ENCODE results near the gene TSC2. TPM values are rescaled to one million over a fixed set of nuclear protein-coding genes. Genes with fewer than 3 reads are reported as not detected.
"Not testable (repeated sequence)": the region's sequence is repeated elsewhere in the genome, so short reads cannot be mapped to it uniquely, and the experiment has no call there.

TSC2 gene
- total and polyA plus RNA-seq, 2 donors: 50.2 to 55.9 TPM

GRCh38 chr16:2126161-2126743 is 78.5 kb downstream of the TSC2 start:
- WGBS: 29% methylated on average over 21 of the region's 21 CpGs
- H3K4me3 ChIP-seq (ENCODE audit: low read depth, low read length); DNase-seq (ENCODE audit: extremely low spot score); H3K36me3 ChIP-seq (ENCODE audit: insufficient read depth); H3K4me1 ChIP-seq (ENCODE audit: insufficient read depth): not testable (repeated sequence)
- peak overlapping the region; percentile 68 for H3K27ac ChIP-seq (ENCODE audit: low read depth)

GRCh38 chr16:2126928-2127556 is 79.3 kb downstream of the TSC2 start:
- H3K27ac ChIP-seq (ENCODE audit: low read depth); H3K36me3 ChIP-seq (ENCODE audit: insufficient read depth); DNase-seq (ENCODE audit: extremely low spot score); H3K4me1 ChIP-seq (ENCODE audit: insufficient read depth); H3K4me3 ChIP-seq (ENCODE audit: low read depth, low read length): not testable (repeated sequence)
- 72% methylated on average over 31 of the region's 31 CpGs for WGBS

GRCh38 chr16:2127630-2128280 is 80.0 kb downstream of the TSC2 start:
- WGBS: 22% methylated on average over 3 of the region's 3 CpGs
- H3K27ac ChIP-seq (ENCODE audit: low read depth); H3K4me3 ChIP-seq (ENCODE audit: low read depth, low read length); H3K4me1 ChIP-seq (ENCODE audit: insufficient read depth); H3K36me3 ChIP-seq (ENCODE audit: insufficient read depth); DNase-seq (ENCODE audit: extremely low spot score): not testable (repeated sequence)

GRCh38 chr16:2129251-2129650 is 81.5 kb downstream of the TSC2 start:
- WGBS: 24% methylated on average over 9 of the region's 11 CpGs
- H3K4me3 ChIP-seq (ENCODE audit: low read depth, low read length); H3K36me3 ChIP-seq (ENCODE audit: insufficient read depth); DNase-seq (ENCODE audit: extremely low spot score); H3K4me1 ChIP-seq (ENCODE audit: insufficient read depth); H3K27ac ChIP-seq (ENCODE audit: low read depth): not testable (repeated sequence)

DNA sequence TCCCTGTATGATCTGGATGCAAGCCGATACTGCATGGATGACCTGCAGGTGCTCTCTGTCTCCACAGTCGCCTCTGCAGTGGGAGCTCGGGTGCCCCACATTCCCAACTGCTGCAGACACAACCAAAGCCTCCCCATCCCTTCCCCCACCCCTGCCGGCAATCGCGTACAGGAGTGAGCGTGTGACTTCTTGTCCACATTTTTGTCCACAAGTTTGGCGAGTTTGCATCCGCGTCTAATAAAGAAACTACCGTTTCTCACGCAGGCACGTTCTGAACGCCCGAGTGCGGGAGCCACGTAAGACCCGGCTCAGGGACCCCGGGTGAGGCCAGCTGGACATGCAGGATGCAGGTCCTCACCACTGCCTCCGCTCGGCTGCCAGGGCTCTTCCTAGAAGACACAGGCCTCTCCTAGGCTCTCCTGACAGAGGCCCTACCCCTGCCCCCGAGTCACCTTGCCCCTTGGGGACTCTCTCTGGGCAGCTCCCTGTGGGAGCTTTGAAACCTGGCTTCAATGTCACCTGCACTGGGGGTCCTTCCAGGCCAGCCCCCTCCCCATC is 82.2 kb downstream of the TSC2 start:
- not testable (repeated sequence) for DNase-seq (ENCODE audit: extremely low spot score); H3K36me3 ChIP-seq (ENCODE audit: insufficient read depth); H3K4me1 ChIP-seq (ENCODE audit: insufficient read depth); H3K27ac ChIP-seq (ENCODE audit: low read depth); H3K4me3 ChIP-seq (ENCODE audit: low read depth, low read length)
- 42% methylated on average over 22 of the region's 22 CpGs for WGBS

- 35% methylated on average over 7 of the region's 12 CpGs for WGBS
- DNase-seq (ENCODE audit: extremely low spot score); H3K4me1 ChIP-seq (ENCODE audit: insufficient read depth); H3K36me3 ChIP-seq (ENCODE audit: insufficient read depth); H3K4me3 ChIP-seq (ENCODE audit: low read depth, low read length): not testable (repeated sequence)
- H3K27ac ChIP-seq (ENCODE audit: low read depth): peak overlapping the region; percentile 3
Measured at GRCh38 chr16:2133797-2134196, 86.0 kb downstream of the TSC2 start.

GRCh38 chr16:2135071-2135470 is 87.3 kb downstream of the TSC2 start:
- H3K36me3 ChIP-seq (ENCODE audit: insufficient read depth); H3K4me1 ChIP-seq (ENCODE audit: insufficient read depth); H3K27ac ChIP-seq (ENCODE audit: low read depth); DNase-seq (ENCODE audit: extremely low spot score): not testable (repeated sequence)
- under 1% methylated on average over 34 of the region's 42 CpGs for WGBS
- peak overlapping the region; percentile 51 for H3K4me3 ChIP-seq (ENCODE audit: low read depth, low read length)

DNA sequence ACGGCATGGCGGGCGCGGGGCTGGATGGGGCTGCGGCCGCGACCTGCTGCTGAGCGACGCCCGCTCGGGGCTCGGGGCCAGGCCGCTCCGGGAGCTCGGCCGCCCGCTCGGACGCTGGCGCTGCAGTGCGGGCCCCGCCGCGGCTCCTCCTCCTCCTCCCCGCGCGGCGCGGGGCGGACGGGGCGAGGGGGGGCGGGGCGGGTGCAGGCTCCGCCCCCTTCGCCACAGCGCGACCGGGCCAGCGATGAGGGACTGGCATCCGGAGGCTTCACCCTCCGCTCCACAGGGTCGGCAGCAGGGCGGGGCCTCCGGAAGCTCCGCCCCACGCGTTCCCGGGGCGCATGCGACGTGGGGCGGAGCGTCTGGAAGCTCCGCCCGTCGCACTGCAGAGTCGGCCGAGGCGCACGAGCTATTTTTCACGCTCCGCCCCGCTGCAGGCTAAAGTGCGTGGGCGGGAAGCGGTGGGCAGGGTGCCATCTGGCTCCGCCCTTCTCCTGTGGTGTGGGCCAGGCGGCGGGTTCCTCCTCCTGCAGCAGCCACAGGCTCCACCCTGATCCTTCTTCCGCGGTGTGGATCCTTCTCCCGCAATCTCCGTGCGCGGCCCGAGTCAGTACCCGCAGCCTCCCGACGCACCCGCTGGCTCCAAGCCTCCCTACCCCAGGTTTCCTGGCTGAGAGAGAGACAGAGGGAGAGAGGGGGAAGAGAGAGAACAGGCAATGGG is 88.1 kb downstream of the TSC2 start, which contains the start of gene PKD1:
TSS of gene PKD1 (minus strand) at position 129 of the 721 bp plus-strand sequence. CDS start 209 bp downstream, outside the sequence.
- DNase-seq (ENCODE audit: extremely low spot score); H3K36me3 ChIP-seq (ENCODE audit: insufficient read depth); H3K4me1 ChIP-seq (ENCODE audit: insufficient read depth); H3K27ac ChIP-seq (ENCODE audit: low read depth): not testable (repeated sequence)
- peak within 1 kb of the TSS; percentile 51 for H3K4me3 ChIP-seq (ENCODE audit: low read depth, low read length)
- WGBS: under 1% methylated on average over 57 of the region's 81 CpGs

Small RNA genes lying within 50 kb of the gene (small RNA-seq; reads per million reads assigned to genes)
- gene MIR1225: not detected
- gene MIR3180-5: not detected
- not detected for gene MIR4516
- gene RF00019: not detected
- gene RN7SL219P: not detected

Other genes starting within 250 kb of the TSC2 start
- 20.9 TPM for gene HAGH, start 221.2 kb upstream of the TSC2 start, total RNA-seq
- gene HAGH, start 221.2 kb upstream of the TSC2 start, polyA plus RNA-seq: 96.0 TPM
- 35.2 TPM for gene FAHD1, start 220.8 kb upstream of the TSC2 start, total RNA-seq
- 34.0 TPM for gene FAHD1, start 220.8 kb upstream of the TSC2 start, polyA plus RNA-seq
- not detected for gene MEIOB, start 175.8 kb upstream of the TSC2 start, total RNA-seq
- gene MEIOB, start 175.8 kb upstream of the TSC2 start, polyA plus RNA-seq: not detected
- 1.8 TPM for gene HS3ST6, start 129.6 kb upstream of the TSC2 start, total RNA-seq
- gene HS3ST6, start 129.6 kb upstream of the TSC2 start, polyA plus RNA-seq: 1.6 TPM
- 4.0 TPM for gene MSRB1, start 104.8 kb upstream of the TSC2 start, total RNA-seq
- gene MSRB1, start 104.8 kb upstream of the TSC2 start, polyA plus RNA-seq: 107 TPM
- gene RPL3L, start 93.3 kb upstream of the TSC2 start, total RNA-seq: 1.2 TPM
- not detected for gene RPL3L, start 93.3 kb upstream of the TSC2 start, polyA plus RNA-seq
- gene NDUFB10, start 88.4 kb upstream of the TSC2 start, total RNA-seq: 71.2 TPM
- 308 TPM for gene NDUFB10, start 88.4 kb upstream of the TSC2 start, polyA plus RNA-seq
- 888 TPM for gene RPS2, start 83.2 kb upstream of the TSC2 start, total RNA-seq
- 3,347 TPM for gene RPS2, start 83.2 kb upstream of the TSC2 start, polyA plus RNA-seq
- not detected for gene RNF151, start 81.1 kb upstream of the TSC2 start, total RNA-seq
- gene RNF151, start 81.1 kb upstream of the TSC2 start, polyA plus RNA-seq: not detected
- gene TBL3, start 75.9 kb upstream of the TSC2 start, total RNA-seq: 10.9 TPM
- 50.6 TPM for gene TBL3, start 75.9 kb upstream of the TSC2 start, polyA plus RNA-seq
- not detected for gene NOXO1, start 66.5 kb upstream of the TSC2 start, total RNA-seq
- gene NOXO1, start 66.5 kb upstream of the TSC2 start, polyA plus RNA-seq: 0.16 TPM
- gene GFER, start 63.8 kb upstream of the TSC2 start, total RNA-seq: 7.7 TPM
- 27.8 TPM for gene GFER, start 63.8 kb upstream of the TSC2 start, polyA plus RNA-seq
- gene SYNGR3, start 58.0 kb upstream of the TSC2 start, total RNA-seq: 2.0 TPM
- 1.8 TPM for gene SYNGR3, start 58.0 kb upstream of the TSC2 start, polyA plus RNA-seq
- gene ZNF598, start 38.2 kb upstream of the TSC2 start, total RNA-seq: 6.3 TPM
- 38.4 TPM for gene ZNF598, start 38.2 kb upstream of the TSC2 start, polyA plus RNA-seq
- gene NPW, start 28.2 kb upstream of the TSC2 start, total RNA-seq: not detected
- gene NPW, start 28.2 kb upstream of the TSC2 start, polyA plus RNA-seq: 0.08 TPM
- gene NHERF2, start 21.1 kb upstream of the TSC2 start, total RNA-seq: 25.9 TPM
- 111 TPM for gene NHERF2, start 21.1 kb upstream of the TSC2 start, polyA plus RNA-seq
- gene NTHL1, start 151 bp upstream of the TSC2 start, total RNA-seq: 13.7 TPM
- gene NTHL1, start 151 bp upstream of the TSC2 start, polyA plus RNA-seq: 28.5 TPM
- 79.5 TPM for gene PKD1, start 87.9 kb downstream of the TSC2 start, total RNA-seq
- gene PKD1, start 87.9 kb downstream of the TSC2 start, polyA plus RNA-seq: 197 TPM
- 0.63 TPM for gene RAB26, start 100.6 kb downstream of the TSC2 start, total RNA-seq
- 0.63 TPM for gene RAB26, start 100.6 kb downstream of the TSC2 start, polyA plus RNA-seq
- gene TRAF7, start 107.8 kb downstream of the TSC2 start, total RNA-seq: 21.9 TPM
- gene TRAF7, start 107.8 kb downstream of the TSC2 start, polyA plus RNA-seq: 57.0 TPM
- 0.69 TPM for gene CASKIN1, start 148.6 kb downstream of the TSC2 start, total RNA-seq
- 0.48 TPM for gene CASKIN1, start 148.6 kb downstream of the TSC2 start, polyA plus RNA-seq
- 9.3 TPM for gene MLST8, start 157.5 kb downstream of the TSC2 start, total RNA-seq
- 50.4 TPM for gene MLST8, start 157.5 kb downstream of the TSC2 start, polyA plus RNA-seq
- 4.0 TPM for gene BRICD5, start 162.9 kb downstream of the TSC2 start, total RNA-seq
- gene BRICD5, start 162.9 kb downstream of the TSC2 start, polyA plus RNA-seq: 5.0 TPM
- 4.8 TPM for gene PGP, start 166.9 kb downstream of the TSC2 start, total RNA-seq
- gene PGP, start 166.9 kb downstream of the TSC2 start, polyA plus RNA-seq: 10.5 TPM
- gene E4F1, start 175.6 kb downstream of the TSC2 start, total RNA-seq: 14.0 TPM
- 27.5 TPM for gene E4F1, start 175.6 kb downstream of the TSC2 start, polyA plus RNA-seq
- gene DNASE1L2, start 188.5 kb downstream of the TSC2 start, total RNA-seq: 0.74 TPM
- gene DNASE1L2, start 188.5 kb downstream of the TSC2 start, polyA plus RNA-seq: 0.77 TPM
- gene ECI1, start 203.6 kb downstream of the TSC2 start, total RNA-seq: 16.6 TPM
- 93.2 TPM for gene ECI1, start 203.6 kb downstream of the TSC2 start, polyA plus RNA-seq
- 47.5 TPM for gene RNPS1, start 220.1 kb downstream of the TSC2 start, total RNA-seq
- gene RNPS1, start 220.1 kb downstream of the TSC2 start, polyA plus RNA-seq: 188 TPM

Measured in urinary bladder (tissue), 4 donors.